GF-D8 (cell line): ENCODE results near the gene PDE6A.

Experiments
- DNase-seq: peaks from one replicate; lab custom pipeline; 2025; lab: John Stamatoyannopoulos, UW

Gene PDE6A

GRCh38 chr5:149836451-149837139 is 108.0 kb downstream of the PDE6A start:
- no peak for DNase-seq

GRCh38 chr5:149834246-149834855 is 110.2 kb downstream of the PDE6A start:
- DNase-seq, result no peak

- no peak for DNase-seq
Observed at GRCh38 chr5:149833116-149833827, 111.3 kb downstream of the PDE6A start.

GRCh38 chr5:149832636-149833035 is 112.0 kb downstream of the PDE6A start:
- no peak for DNase-seq

DNA sequence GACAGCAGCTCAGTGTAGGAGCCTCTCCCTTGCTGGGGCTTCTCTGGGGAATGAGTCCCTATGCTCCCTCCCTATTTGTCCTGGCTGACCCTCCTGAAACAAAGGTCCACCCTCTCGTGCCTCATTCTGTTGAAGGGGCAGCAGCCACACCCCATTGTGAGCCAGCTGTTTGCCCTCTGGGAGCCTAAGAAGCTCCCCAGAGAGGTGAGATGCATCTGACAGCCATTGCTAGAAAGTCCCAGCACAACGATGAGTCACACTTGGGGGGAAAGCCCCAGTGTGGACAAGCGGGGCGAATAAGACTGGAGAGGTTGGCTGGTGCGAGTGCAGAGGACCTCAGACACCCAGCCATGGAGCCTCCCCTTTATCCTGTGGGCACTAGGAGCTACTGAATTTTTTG is 113.1 kb downstream of the PDE6A start:
- DNase-seq, result no peak

DNA sequence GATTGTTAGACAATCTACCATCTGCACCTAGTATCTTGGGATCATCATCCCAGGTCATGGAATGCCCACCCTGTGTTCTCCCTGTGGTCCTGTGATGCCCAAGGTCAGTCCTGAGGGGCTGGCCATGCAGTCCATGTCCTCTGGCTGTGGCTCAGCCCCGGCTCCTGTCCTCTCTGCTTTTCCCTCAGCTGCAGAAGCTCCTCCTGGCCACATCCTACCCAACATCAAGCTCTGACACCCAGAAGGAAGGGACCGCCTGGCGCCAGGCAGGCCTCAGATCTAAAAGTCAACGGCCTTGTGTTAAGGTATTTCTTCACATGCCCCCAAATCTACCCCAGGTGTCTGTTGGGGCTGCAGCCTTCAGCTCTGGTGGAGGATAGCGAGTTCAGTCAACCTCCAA is 114.0 kb downstream of the PDE6A start:
- no peak for DNase-seq

- DNase-seq, result no peak
Observed at GRCh38 chr5:149829954-149830353, 114.6 kb downstream of the PDE6A start.

DNA sequence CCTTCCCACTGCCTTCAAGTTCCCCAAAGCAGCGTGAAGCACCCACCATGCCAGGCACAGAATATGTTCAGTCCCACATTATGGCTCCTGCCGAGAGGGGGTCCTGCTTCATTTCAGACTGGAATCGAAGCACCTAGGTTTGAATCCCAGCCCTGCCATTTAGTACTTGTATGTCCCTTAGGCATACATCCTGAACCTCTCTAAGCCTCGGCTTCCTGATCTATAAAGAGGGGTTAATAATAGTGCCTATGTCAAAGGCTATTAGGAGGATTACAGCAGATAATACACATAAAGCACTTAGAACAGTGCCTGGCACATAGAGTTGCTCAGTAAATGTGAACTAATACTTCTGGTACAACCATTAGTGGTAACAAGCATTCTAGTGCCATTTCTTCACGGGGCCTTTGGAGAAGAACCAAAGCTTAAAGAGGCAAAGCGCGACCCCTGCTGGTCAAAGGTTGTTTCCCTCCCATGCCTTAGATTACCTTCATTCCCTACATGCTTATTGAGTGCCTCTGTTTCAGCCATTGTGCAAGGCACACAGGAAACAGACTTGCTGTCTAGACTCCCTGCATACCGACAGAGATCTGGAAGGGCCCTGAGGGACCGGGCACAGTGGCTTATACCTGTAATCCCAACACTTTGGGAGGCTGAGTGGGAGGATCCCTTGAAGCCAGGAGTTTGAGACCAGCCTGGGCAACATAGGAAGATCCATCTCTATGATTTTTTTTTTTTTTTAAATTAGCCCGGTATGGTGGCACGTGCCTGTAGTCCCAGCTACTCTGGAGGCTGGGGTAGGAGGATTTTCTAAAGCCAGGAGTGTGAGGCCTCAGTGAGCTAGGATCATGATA is 116.2 kb downstream of the PDE6A start:
- peak; percentile 82 for DNase-seq

DNA sequence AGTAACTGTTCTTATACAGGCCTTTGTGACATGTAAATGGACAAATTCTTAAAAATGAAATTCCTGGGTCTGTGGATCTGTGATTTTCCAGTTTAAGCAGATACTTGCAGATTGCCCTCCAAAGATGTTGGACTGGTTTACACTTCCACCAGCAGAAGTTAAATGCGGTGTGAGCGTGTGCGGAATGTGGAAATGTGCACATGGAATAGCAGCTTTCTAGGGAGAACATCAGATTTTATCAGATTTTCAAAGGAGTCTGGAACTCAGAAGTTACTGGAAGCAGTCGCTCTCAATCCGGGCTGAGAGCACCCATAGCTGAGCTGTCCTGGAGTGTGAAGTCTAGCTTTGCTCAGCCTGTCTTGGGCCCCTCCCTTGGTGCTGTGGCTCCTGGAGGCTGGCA is 117.0 kb downstream of the PDE6A start:
- DNase-seq, result no peak

GRCh38 chr5:149827086-149827485 is 117.5 kb downstream of the PDE6A start:
- DNase-seq, result no peak

GRCh38 chr5:149826574-149826973 is 118.0 kb downstream of the PDE6A start:
- DNase-seq, result no peak

- DNase-seq, result no peak
Observed at GRCh38 chr5:149824846-149825245, 119.7 kb downstream of the PDE6A start.

GRCh38 chr5:149824120-149824519 is 120.5 kb downstream of the PDE6A start:
- DNase-seq, result no peak

- DNase-seq, result no peak
Observed at GRCh38 chr5:149823375-149823774, 121.2 kb downstream of the PDE6A start.

GRCh38 chr5:149822301-149822700 is 122.3 kb downstream of the PDE6A start:
- no peak for DNase-seq

GRCh38 chr5:149820536-149821510 is 123.8 kb downstream of the PDE6A start:
- no peak for DNase-seq

GRCh38 chr5:149820012-149820411 is 124.6 kb downstream of the PDE6A start:
- no peak for DNase-seq

GRCh38 chr5:149818116-149818515 is 126.5 kb downstream of the PDE6A start:
- no peak for DNase-seq

- DNase-seq, result no peak
Observed at GRCh38 chr5:149817539-149818060, 127.0 kb downstream of the PDE6A start.

DNA sequence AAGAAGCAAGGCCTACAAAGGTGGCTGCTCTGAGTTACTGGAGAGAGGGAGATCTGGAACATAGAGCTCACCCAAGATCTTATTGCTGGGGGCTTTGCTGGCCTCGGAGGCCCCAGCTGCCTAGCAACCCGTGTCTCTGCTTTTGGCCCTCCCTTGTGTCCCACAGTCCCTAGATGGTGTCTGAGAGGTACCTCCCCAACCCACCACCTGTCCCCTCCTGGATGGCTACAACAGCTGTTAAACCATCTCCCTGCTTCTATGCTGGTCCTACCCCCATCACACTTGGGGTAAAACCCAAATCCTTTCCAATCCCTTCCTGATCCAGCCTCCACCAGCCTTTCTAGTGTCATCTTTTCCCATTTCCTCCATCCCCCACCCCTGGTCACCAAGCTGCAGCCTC is 127.9 kb downstream of the PDE6A start:
- DNase-seq, result no peak

GRCh38 chr5:149811453-149811852 is 133.1 kb downstream of the PDE6A start:
- DNase-seq, result no peak
